SK-N-MC (cell line): ENCODE results near the gene XKR8.

ENCODE experiments used
- EZH2 ChIP-seq: fragments of 200-600 bp; sonication (generic); IDR thresholded peaks from one replicate; pipeline ENCODE4 v1.6.1; 2017; ENCODE audit warnings: antibody characterized with exemption
- POLR2AphosphoS5 ChIP-seq: IDR thresholded peaks from 2 replicates; pipeline ENCODE4 v1.6.1; 2012; ENCODE audit warnings: mild to moderate bottlenecking, low read depth, low read length, borderline replicate concordance

- TF ChIP-seq EZH2, result no peak
- no peak for TF ChIP-seq POLR2AphosphoS5
Measured at GRCh38 chr1:27990920-27991537, 31.3 kb downstream of the XKR8 start.
